IPS-20b (cell line): ENCODE data around the gene FOXP1.

Experiments used
- H3K27ac ChIP-seq: one replicate; pipeline ENCODE4 v1.5.1; 2013; ENCODE audit warnings: low read length
- H3K27me3 ChIP-seq: 2 replicates; pipeline ENCODE4 v1.6.1; 2013; ENCODE audit warnings: mild to moderate bottlenecking, low read length, inconsistent platforms; ENCODE audit not compliant: insufficient read depth
- H3K36me3 ChIP-seq: 2 replicates; pipeline ENCODE4 v1.6.1; 2013; ENCODE audit warnings: low read depth, mild to moderate bottlenecking, inconsistent platforms, low read length, moderate library complexity; ENCODE audit not compliant: insufficient read depth
- H3K4me1 ChIP-seq: 2 replicates; pipeline ENCODE4 v1.6.1; 2013; ENCODE audit warnings: mild to moderate bottlenecking, control low read depth, inconsistent platforms, low read length, moderate library complexity; ENCODE audit not compliant: insufficient read depth
- H3K4me3 ChIP-seq: 2 replicates; pipeline ENCODE4 v1.5.1; 2013; ENCODE audit warnings: mild to moderate bottlenecking, low read length, inconsistent platforms
- H3K9ac ChIP-seq: 2 replicates; pipeline ENCODE4 v1.6.1; 2013; ENCODE audit warnings: low read depth, mild to moderate bottlenecking, inconsistent platforms, low read length, moderate library complexity
- H3K9me3 ChIP-seq: 2 replicates; pipeline ENCODE4 v1.6.1; 2013; ENCODE audit warnings: mild to moderate bottlenecking, low read depth, low read length, inconsistent platforms; ENCODE audit not compliant: insufficient read depth

Gene FOXP1

DNA sequence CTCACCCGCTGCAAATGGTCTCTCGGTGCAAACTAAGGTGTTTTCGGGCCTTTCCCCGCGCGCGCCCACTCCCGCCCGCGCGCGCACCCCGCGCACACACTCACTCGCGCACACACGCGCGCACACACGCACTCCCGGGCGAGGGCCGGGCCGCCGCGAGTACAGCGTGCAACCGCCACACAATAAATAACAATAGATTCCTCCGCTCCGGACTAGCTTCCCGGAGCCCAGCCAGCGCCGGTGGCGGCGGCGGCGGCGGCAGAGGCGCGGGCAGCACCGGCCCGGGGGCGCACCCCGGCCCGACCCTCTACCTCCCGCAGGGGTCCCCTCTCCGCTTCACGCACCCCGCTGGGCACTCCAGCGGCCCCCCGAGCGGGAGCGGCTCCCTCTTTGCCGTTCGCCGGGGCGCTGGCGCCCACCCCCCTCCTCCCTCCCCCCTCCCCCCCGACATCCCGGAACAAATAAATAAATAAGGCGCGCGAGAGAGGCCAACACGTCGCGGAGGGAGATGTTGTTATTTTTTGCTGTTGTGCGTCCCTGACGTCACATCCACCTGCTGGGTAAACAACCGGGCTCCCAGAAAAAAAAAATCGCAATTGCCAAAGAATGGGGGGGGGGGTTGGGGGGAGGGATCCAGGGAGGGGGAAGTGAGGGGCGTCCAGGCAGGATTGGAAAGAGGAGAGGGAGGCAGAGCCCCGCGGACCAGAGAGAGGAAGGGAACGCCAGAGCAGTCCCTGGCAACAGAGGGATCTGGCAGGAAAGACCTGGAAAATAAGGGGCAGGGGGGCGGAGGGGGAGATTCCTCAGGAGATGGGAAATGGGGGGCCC lies at the start of gene FOXP1:
Gene FOXP1, minus strand, starts transcription at position 163 of the 828 bp plus-strand sequence. CDS start 385,347 bp downstream, outside the sequence.
- Histone ChIP-seq H3K9me3 (no peaks in the 10 kb centered on the region), H3K27me3 (peaks cover 34% of the 10 kb centered on the region), H3K27ac (no peak within 1 kb of the TSS), H3K4me3 (peak within 1 kb of the TSS; percentile 81), H3K9ac (peak within 1 kb of the TSS; percentile 83; the same call in 1 of the 2 replicates), H3K36me3 (no peaks in the 10 kb centered on the region), H3K4me1 (peaks cover 17% of the 10 kb centered on the region; the same call in 1 of the 2 replicates)

DNA sequence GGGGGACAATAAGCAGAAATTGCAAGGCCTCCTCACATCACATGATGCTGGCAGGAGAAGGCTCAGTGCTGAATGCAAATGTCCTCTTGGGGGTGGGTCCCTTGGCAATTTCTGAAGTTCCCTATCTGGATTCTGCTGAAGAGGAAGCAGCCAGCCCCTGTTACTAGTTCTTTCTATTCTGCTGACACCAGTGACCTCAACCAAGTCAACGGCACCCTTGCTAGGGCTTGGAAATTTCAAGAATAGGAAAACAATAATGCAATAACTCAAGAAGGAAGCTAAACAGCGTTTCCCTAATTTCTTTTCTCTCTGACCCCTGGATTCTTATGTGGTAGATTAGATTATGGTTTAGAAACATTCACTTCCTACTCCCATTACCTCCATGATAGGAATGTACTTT lies 46.2 kb upstream of the FOXP1 start:
- Histone ChIP-seq H3K4me3 (no peak overlapping the region), H3K9ac (no peak overlapping the region), H3K36me3 (no peaks in the 10 kb centered on the region), H3K9me3 (no peaks in the 10 kb centered on the region), H3K27me3 (no peaks in the 10 kb centered on the region), H3K27ac (no peak overlapping the region), H3K4me1 (no peaks in the 10 kb centered on the region)

GRCh38 chr3:71629289-71629688 lies 45.8 kb upstream of the FOXP1 start:
- no peaks in the 10 kb centered on the region for H3K4me1 ChIP-seq
- H3K36me3 ChIP-seq = no peaks in the 10 kb centered on the region
- H3K27me3 ChIP-seq = no peaks in the 10 kb centered on the region
- no peak overlapping the region for H3K27ac ChIP-seq
- H3K9ac ChIP-seq = no peak overlapping the region
- H3K4me3 ChIP-seq = no peak overlapping the region
- no peaks in the 10 kb centered on the region for H3K9me3 ChIP-seq

- Histone ChIP-seq H3K9me3 (no peaks in the 10 kb centered on the region), H3K27ac (no peak overlapping the region), H3K9ac (no peak overlapping the region), H3K27me3 (no peaks in the 10 kb centered on the region), H3K36me3 (no peaks in the 10 kb centered on the region), H3K4me1 (no peaks in the 10 kb centered on the region), H3K4me3 (no peak overlapping the region)
Observed at GRCh38 chr3:71628522-71628921, 45.0 kb upstream of the FOXP1 start.

- no peak overlapping the region for H3K4me3 ChIP-seq
- no peak overlapping the region for H3K27ac ChIP-seq
- H3K4me1 ChIP-seq = no peaks in the 10 kb centered on the region
- no peaks in the 10 kb centered on the region for H3K9me3 ChIP-seq
- H3K36me3 ChIP-seq = no peaks in the 10 kb centered on the region
- no peak overlapping the region for H3K9ac ChIP-seq
- no peaks in the 10 kb centered on the region for H3K27me3 ChIP-seq
Observed at GRCh38 chr3:71625676-71626075, 42.1 kb upstream of the FOXP1 start.

DNA sequence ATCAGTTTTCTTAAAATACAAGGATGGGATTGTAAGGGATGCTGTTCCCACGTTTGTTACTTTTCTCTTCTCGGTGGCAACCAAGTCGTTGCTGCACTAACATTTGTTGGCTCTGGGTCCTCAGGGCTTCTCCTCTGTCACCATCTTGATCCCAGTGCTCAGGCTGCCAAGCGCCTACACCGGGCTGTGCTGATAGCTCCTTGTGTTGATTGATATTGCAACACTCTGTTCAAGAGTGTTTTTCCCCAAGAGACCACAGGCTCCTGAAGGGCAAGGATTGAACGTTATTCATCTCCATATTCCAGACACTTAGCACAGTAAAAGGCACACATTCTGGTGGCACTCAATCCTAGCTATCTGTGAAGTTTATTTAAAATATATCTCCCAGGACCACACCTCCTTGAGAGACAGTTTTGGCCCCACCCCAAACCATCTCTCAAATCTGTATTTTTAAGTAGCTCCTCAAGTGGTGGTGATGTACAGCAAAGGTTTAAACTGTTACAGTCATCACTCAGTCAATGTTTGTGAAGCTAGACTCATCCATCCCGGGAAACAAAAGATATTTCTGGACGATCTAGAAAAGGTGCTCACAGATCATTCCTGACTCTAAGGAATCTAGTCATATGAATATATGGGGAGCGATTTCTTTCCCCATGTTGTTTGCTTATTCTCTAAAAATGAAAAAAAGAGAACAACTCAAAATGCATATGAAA lies 38.5 kb upstream of the FOXP1 start:
- no peak overlapping the region for H3K4me3 ChIP-seq
- no peaks in the 10 kb centered on the region for H3K4me1 ChIP-seq
- no peaks in the 10 kb centered on the region for H3K9me3 ChIP-seq
- no peaks in the 10 kb centered on the region for H3K36me3 ChIP-seq
- no peak overlapping the region for H3K9ac ChIP-seq
- H3K27me3 ChIP-seq = no peaks in the 10 kb centered on the region
- no peak overlapping the region for H3K27ac ChIP-seq

DNA sequence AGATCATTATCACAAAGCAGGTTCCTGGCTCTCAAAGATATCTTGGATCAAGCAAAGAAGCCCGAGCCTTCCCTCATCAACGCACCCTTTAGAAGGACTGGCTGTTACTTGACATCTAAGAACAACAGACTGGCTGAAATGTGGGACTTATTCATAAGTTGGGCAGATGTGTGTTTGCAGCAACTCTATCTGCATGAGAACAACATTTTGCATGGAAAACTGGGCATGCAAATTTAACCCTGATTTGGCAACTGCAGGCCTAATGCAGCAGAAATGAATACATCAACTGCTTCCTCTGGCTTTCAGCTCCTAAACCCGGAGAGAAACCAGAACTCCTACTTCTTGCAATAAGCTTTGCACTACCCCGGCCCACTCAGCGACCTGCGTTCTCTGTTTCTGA lies 35.0 kb upstream of the FOXP1 start:
- no peak overlapping the region for H3K4me3 ChIP-seq
- H3K27me3 ChIP-seq = no peaks in the 10 kb centered on the region
- no peaks in the 10 kb centered on the region for H3K9me3 ChIP-seq
- H3K36me3 ChIP-seq = no peaks in the 10 kb centered on the region
- no peak overlapping the region for H3K27ac ChIP-seq
- H3K4me1 ChIP-seq = no peaks in the 10 kb centered on the region
- H3K9ac ChIP-seq = no peak overlapping the region

DNA sequence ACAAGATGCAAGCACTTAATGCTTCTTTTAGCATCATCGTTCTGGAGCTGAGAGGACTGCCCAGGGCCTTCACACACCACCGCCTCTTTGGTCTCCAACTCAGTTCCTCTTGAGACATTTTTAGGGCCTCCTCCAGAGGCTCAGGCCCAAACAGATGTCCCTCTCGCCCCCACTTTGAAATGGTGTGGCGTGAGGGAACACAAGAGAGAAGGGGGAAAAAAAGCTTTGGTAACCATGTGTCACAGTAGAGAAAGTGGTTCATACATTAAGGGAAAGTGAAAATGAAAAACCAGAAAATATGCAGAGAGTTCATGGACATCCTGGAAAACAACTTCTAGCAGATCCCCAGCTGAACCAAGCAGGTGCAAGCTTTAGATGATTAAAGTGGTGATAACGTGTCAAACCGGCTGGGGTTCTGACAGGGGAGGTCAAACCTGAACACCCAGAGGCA lies 33.1 kb upstream of the FOXP1 start:
- no peak overlapping the region for H3K4me3 ChIP-seq
- no peaks in the 10 kb centered on the region for H3K36me3 ChIP-seq
- no peak overlapping the region for H3K27ac ChIP-seq
- H3K9me3 ChIP-seq = no peaks in the 10 kb centered on the region
- H3K27me3 ChIP-seq = no peaks in the 10 kb centered on the region
- no peaks in the 10 kb centered on the region for H3K4me1 ChIP-seq
- no peak overlapping the region for H3K9ac ChIP-seq

- Histone ChIP-seq H3K36me3 (no peaks in the 10 kb centered on the region), H3K27ac (no peak overlapping the region), H3K9me3 (no peaks in the 10 kb centered on the region), H3K9ac (no peak overlapping the region), H3K4me1 (no peaks in the 10 kb centered on the region), H3K27me3 (no peaks in the 10 kb centered on the region), H3K4me3 (no peak overlapping the region)
Observed at GRCh38 chr3:71614869-71615268, 31.3 kb upstream of the FOXP1 start.

GRCh38 chr3:71614426-71614825 lies 30.9 kb upstream of the FOXP1 start:
- no peaks in the 10 kb centered on the region for H3K27me3 ChIP-seq
- H3K4me3 ChIP-seq = no peak overlapping the region
- H3K9me3 ChIP-seq = no peaks in the 10 kb centered on the region
- H3K9ac ChIP-seq = no peak overlapping the region
- no peaks in the 10 kb centered on the region for H3K4me1 ChIP-seq
- no peak overlapping the region for H3K27ac ChIP-seq
- no peaks in the 10 kb centered on the region for H3K36me3 ChIP-seq

GRCh38 chr3:71611099-71611498 lies 27.6 kb upstream of the FOXP1 start:
- no peak overlapping the region for H3K4me3 ChIP-seq

GRCh38 chr3:71607364-71607763 lies 23.8 kb upstream of the FOXP1 start:
- Histone ChIP-seq H3K27ac (no peak overlapping the region), H3K27me3 (no peaks in the 10 kb centered on the region), H3K9me3 (no peaks in the 10 kb centered on the region), H3K9ac (no peak overlapping the region), H3K4me3 (no peak overlapping the region), H3K36me3 (no peaks in the 10 kb centered on the region), H3K4me1 (no peaks in the 10 kb centered on the region)

More at GRCh38 chr3:71611099-71611498, 27.6 kb upstream of the FOXP1 start:
- H3K9ac ChIP-seq = no peak overlapping the region
- H3K9me3 ChIP-seq = no peaks in the 10 kb centered on the region
- no peak overlapping the region for H3K27ac ChIP-seq
- H3K4me1 ChIP-seq = no peaks in the 10 kb centered on the region
- H3K36me3 ChIP-seq = no peaks in the 10 kb centered on the region
- no peaks in the 10 kb centered on the region for H3K27me3 ChIP-seq
